Measurements from ENCODE around the gene KIF25.

- TF ChIP-seq, protein P1, sequence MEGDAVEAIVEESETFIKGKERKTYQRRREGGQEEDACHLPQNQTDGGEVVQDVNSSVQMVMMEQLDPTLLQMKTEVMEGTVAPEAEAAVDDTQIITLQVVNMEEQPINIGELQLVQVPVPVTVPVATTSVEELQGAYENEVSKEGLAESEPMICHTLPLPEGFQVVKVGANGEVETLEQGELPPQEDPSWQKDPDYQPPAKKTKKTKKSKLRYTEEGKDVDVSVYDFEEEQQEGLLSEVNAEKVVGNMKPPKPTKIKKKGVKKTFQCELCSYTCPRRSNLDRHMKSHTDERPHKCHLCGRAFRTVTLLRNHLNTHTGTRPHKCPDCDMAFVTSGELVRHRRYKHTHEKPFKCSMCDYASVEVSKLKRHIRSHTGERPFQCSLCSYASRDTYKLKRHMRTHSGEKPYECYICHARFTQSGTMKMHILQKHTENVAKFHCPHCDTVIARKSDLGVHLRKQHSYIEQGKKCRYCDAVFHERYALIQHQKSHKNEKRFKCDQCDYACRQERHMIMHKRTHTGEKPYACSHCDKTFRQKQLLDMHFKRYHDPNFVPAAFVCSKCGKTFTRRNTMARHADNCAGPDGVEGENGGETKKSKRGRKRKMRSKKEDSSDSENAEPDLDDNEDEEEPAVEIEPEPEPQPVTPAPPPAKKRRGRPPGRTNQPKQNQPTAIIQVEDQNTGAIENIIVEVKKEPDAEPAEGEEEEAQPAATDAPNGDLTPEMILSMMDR (IDR thresholded peaks at IDR 0.05), result no peak
- TF ChIP-seq POLR2AphosphoS5 (IDR thresholded peaks at IDR 0.05), result no peak
- TF ChIP-seq EP300 (IDR thresholded peaks at IDR 0.05), result no peak
Observed at GRCh38 chr6:168057836-168058235, 60.4 kb downstream of the KIF25 start.
